Kidney epithelial cell (primary cell): Measurements from ENCODE around the gene ADRA2B. TPM values are rescaled to one million over a fixed set of nuclear protein-coding genes. Genes with fewer than 3 reads are reported as not detected.

Source experiments
- DNase-seq: peaks from one replicate; pipeline ENCODE4 v3.0.0-alpha.2; 2010; ENCODE audit warnings: low read depth
- H3K27me3 ChIP-seq: 2 replicates; pipeline ENCODE4 v1.6.0; 2011; ENCODE audit warnings: low read length; ENCODE audit not compliant: control insufficient read depth, insufficient read depth
- H3K36me3 ChIP-seq: 2 replicates; pipeline ENCODE4 v1.5.1; 2011; ENCODE audit warnings: low read length; ENCODE audit not compliant: control insufficient read depth, insufficient read depth
- H3K4me3 ChIP-seq: 2 replicates; pipeline ENCODE4 v1.5.1; 2011; ENCODE audit warnings: low read depth, mild to moderate bottlenecking, control low read depth, low read length
- total RNA-seq: library from RNA; depleted of rRNA; stranded (reverse); fragments of >200 nt; gene quantifications from 2 replicates; pipeline ENCODE4 v1.2.3, GENCODE V29; 2015
- TF ChIP-seq, protein P1 (sequence below): IDR thresholded peaks from 2 replicates; pipeline ENCODE4 v1.5.1; 2011; ENCODE audit warnings: mild to moderate bottlenecking, moderate library complexity, low read length, control low read depth, inconsistent platforms; ENCODE audit not compliant: insufficient read depth, poor library complexity, severe bottlenecking

Gene ADRA2B
- total RNA-seq, 1 donor from 2014 or later = 0.13 TPM

DNA sequence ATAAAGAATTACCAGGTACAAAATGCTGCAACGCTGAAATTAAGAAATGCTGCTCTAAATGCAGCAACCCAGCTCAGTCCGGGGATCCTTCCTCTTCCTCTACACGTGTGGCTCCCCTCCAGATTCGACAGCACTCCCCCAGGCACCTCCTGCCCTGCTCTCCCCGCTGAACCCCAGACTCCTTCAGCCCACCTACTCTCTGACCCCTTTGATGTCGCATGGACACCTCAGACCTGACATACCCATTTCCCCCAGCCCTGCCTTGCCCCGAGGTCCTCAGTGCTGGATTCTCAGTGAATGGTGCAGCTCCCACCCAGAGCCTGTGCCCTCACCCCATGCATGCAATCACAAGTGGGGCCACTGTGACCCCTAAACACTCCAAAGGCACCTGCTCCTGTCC, 4.6 kb upstream of the ADRA2B start:
- TF ChIP-seq, protein P1, sequence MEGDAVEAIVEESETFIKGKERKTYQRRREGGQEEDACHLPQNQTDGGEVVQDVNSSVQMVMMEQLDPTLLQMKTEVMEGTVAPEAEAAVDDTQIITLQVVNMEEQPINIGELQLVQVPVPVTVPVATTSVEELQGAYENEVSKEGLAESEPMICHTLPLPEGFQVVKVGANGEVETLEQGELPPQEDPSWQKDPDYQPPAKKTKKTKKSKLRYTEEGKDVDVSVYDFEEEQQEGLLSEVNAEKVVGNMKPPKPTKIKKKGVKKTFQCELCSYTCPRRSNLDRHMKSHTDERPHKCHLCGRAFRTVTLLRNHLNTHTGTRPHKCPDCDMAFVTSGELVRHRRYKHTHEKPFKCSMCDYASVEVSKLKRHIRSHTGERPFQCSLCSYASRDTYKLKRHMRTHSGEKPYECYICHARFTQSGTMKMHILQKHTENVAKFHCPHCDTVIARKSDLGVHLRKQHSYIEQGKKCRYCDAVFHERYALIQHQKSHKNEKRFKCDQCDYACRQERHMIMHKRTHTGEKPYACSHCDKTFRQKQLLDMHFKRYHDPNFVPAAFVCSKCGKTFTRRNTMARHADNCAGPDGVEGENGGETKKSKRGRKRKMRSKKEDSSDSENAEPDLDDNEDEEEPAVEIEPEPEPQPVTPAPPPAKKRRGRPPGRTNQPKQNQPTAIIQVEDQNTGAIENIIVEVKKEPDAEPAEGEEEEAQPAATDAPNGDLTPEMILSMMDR = no peak
- no peaks in the 10 kb centered on the region for H3K36me3 ChIP-seq
- peaks cover 56% of the 10 kb centered on the region for H3K27me3 ChIP-seq
- no peak overlapping the region for H3K4me3 ChIP-seq
- DNase-seq = no peak

- H3K36me3 ChIP-seq = no peaks in the 10 kb centered on the region
- no peak for DNase-seq
- TF ChIP-seq, protein P1 = no peak
- H3K4me3 ChIP-seq = no peak overlapping the region
- H3K27me3 ChIP-seq = peaks cover 64% of the 10 kb centered on the region
These were observed 3.8 kb upstream of the ADRA2B start for GRCh38 chr2:96120091-96120720.

- Histone ChIP-seq H3K36me3 (no peaks in the 10 kb centered on the region), H3K4me3 (no peak overlapping the region), H3K27me3 (peaks cover 67% of the 10 kb centered on the region)
- DNase-seq = no peak
- TF ChIP-seq, protein P1 = no peak
These were observed 3.0 kb upstream of the ADRA2B start for GRCh38 chr2:96119389-96119751.

DNA sequence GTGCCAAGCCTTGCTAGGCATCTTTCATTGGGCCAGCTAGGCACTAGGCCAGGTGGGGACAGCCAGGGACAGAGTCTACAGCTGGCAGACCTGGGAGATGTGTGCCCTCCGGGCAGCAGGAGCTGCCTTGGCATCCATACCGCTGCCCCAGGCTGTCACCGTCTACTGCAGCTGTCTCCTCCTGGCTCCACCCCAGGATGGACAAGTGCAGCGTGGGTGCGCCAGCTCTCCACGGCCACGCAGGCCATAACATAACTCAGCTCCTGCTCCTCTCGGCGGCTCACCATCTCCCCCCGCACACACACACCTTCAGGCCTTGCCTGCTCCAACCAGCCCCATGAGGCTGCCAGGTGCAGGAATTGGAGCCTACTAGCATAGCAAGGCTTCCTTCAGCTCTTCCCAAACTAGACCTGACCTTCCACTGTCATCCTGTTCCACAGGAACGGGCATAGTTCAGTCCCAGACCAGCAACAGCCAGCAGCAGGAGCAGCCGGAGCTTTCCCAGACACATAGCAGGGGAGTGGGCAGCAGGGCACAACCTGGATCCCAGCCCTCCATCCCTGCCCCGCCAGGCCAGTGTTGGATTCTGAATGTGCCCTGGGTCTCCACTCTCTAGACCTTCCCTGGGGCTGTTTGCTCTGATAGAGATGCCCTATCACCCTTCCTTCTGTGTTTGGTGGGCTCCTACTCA, 2.5 kb upstream of the ADRA2B start:
- peaks cover 67% of the 10 kb centered on the region for H3K27me3 ChIP-seq

DNA sequence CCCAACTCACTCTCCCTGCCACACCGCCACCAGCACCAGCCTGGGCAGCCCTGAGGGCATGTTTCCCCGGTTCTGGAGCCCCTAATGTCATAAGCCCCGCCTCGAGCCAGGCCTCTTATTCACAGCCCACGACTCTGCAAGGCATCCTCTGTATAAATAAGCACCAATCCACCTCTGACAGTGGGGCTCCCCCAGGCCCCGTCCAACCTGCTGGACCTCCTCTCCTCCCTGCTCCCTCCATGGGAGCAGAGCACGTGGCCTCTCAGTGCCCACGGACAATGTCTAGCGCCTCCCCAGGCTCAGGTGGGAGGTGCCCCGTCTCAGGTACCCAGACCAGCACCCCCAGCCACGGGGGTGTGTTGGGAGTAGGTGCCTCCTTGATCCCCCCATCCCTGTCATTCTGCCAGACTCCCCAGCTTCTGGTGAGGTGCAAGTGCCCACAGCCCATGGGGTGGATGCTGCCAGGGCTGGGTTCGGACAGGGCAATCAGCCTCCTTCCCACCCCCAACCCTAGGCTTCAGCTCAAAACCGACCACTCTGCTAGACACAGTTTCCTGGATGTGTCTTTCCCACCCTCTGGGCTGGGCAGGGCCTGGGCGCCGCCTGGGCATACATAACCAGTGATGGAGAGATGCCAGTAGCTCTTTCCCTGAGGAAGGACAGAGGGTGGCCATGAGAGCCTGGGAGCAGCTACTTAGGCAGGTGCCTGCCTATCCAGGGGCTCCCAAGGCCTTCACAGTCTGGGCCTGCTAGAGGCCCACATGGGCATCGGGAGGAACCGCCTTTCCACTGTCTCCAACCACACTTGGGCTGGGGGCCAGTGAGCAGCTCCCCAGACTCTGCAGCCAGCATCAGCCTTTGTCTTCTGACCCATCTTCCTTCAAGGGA, 1.6 kb upstream of the ADRA2B start:
- no peak overlapping the region for H3K4me3 ChIP-seq
- H3K36me3 ChIP-seq = no peaks in the 10 kb centered on the region
- peaks cover 67% of the 10 kb centered on the region for H3K27me3 ChIP-seq
- TF ChIP-seq, protein P1 = peak; percentile 8
- no peak for DNase-seq

More for the DNA sequence above, 2.5 kb upstream of the ADRA2B start:
- DNase-seq = no peak
- Histone ChIP-seq H3K4me3 (no peak overlapping the region), H3K36me3 (no peaks in the 10 kb centered on the region)
- TF ChIP-seq, protein P1 = no peak
